Spleen (tissue), 7 donors: ENCODE results near the gene KL.

Source experiments
- CTCF ChIP-seq, 11 experiments: fragments of 200-600 bp in 7 of 11; fragments of 450-650 bp in 4 of 11; sonication (generic) in 4 of 11; IDR thresholded peaks in 8 of 11; conservative IDR thresholded peaks in 3 of 11; 1 replicate in 7 of 11; 2 replicates in 4 of 11; pipeline versions ENCODE4 v1.4.0 to v1.8.0; 2016 to 2021; ENCODE audit warnings: antibody characterized with exemption in 11 of 11, inconsistent platforms in 4 of 11, mild to moderate bottlenecking in 1 of 11
- POLR2AphosphoS5 ChIP-seq, 3 donors: sonication (generic); formaldehyde crosslinking; IDR thresholded peaks; one replicate each; pipeline ENCODE4 v1.5.1; 2017; ENCODE audit warnings: antibody characterized with exemption in 3 of 3
- donor health status: DM: no; HTN: no; CAD: no; lungs with moderate emphysema.
- donor health status: DM: no; HTN: no; CAD: no.
- donor health status: DM: no; HTN: no; CAD: no.

DNA sequence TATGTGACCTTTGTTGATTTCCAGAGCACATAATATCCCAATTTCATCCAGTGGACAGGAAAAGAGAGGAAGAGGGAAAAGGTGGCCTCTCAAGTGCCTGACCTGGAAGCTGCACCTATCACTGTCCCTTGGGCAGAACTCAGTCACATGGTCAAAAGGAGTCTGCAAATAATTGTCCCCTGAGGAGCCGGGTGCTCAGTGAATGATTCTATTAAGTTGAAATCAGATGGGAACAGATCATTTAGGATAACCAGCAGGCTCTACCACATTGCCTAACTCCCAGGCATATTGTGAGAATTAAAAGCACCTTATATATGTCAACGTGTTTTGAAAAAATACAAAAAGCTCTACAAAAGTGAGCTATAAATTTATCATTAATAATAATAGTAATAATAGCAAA is 6.8 kb downstream of the KL start:
- TF ChIP-seq CTCF (IDR thresholded peaks at IDR 0.05 in 8 of 11, conservative IDR thresholded peaks at IDR 0.05 in 3 of 11) = no peak
- TF ChIP-seq POLR2AphosphoS5 (IDR thresholded peaks at IDR 0.05) = no peak
